ENCODE data around the gene RGS2. TPM values are rescaled to one million over a fixed set of nuclear protein-coding genes. Genes with fewer than 3 reads are reported as not detected.

The RGS2 gene
- total and polyA plus RNA-seq, 8 donors: 40.6 to 204 (median 101) TPM

- Histone ChIP-seq H3K27me3 (no peaks in the 10 kb centered on the region), H3K9me3 (no peaks in the 10 kb centered on the region), H3K4me1 (no peaks in the 10 kb centered on the region), H3K4me3 (no peak overlapping the region), H3K27ac (no peak overlapping the region), H3K36me3 (no peaks in the 10 kb centered on the region)
- intact Hi-C loops (cut with DNase I; ENCODE audit: low total_unique reads): no loop called here
- no peak for TF ChIP-seq POLR2A (IDR thresholded peaks at IDR 0.05)
- no peak for TF ChIP-seq EP300 (IDR thresholded peaks at IDR 0.05)
- TF ChIP-seq CTCF (IDR thresholded peaks at IDR 0.05): no peak
- TF ChIP-seq POLR2AphosphoS5 (IDR thresholded peaks at IDR 0.05): no peak
- DNase-seq: no peak
These were observed 45.6 kb upstream of the RGS2 start for GRCh38 chr1:192763243-192763642.

- TF ChIP-seq POLR2AphosphoS5 (IDR thresholded peaks at IDR 0.05): no peak
- Histone ChIP-seq H3K36me3 (no peaks in the 10 kb centered on the region), H3K27ac (no peak overlapping the region), H3K9me3 (no peaks in the 10 kb centered on the region), H3K27me3 (no peaks in the 10 kb centered on the region), H3K4me1 (no peaks in the 10 kb centered on the region), H3K4me3 (no peak overlapping the region)
- intact Hi-C loops (cut with DNase I; ENCODE audit: low total_unique reads): no loop called here
- DNase-seq: no peak
- WGBS, 5 donors: 57 to 87% (median 71%) methylated on average over 1 of the region's 1 CpG
These were observed 45.1 kb upstream of the RGS2 start for GRCh38 chr1:192763756-192764155.

- intact Hi-C loops (cut with DNase I; ENCODE audit: low total_unique reads): no loop called here
- Histone ChIP-seq H3K27ac (no peak overlapping the region), H3K27me3 (no peaks in the 10 kb centered on the region), H3K4me1 (no peaks in the 10 kb centered on the region), H3K36me3 (no peaks in the 10 kb centered on the region), H3K4me3 (no peak overlapping the region), H3K9me3 (no peaks in the 10 kb centered on the region)
- TF ChIP-seq EP300 (IDR thresholded peaks at IDR 0.05): no peak
- no peak for TF ChIP-seq POLR2AphosphoS5 (IDR thresholded peaks at IDR 0.05)
- WGBS, 5 donors: 84 to 95% (median 91%) methylated on average over 2 of the region's 2 CpGs
- DNase-seq: no peak
These were observed 44.2 kb upstream of the RGS2 start for GRCh38 chr1:192764675-192765074.

GRCh38 chr1:192766009-192766625 lies 42.7 kb upstream of the RGS2 start:
- Histone ChIP-seq H3K4me3 (no peak overlapping the region), H3K9me3 (no peaks in the 10 kb centered on the region), H3K36me3 (no peaks in the 10 kb centered on the region), H3K4me1 (no peaks in the 10 kb centered on the region), H3K27me3 (no peaks in the 10 kb centered on the region), H3K27ac (no peak overlapping the region)
- WGBS, 5 donors: 82 to 91% (median 88%) methylated on average over 1 of the region's 1 CpG
- TF ChIP-seq EP300 (IDR thresholded peaks at IDR 0.05) (no peak), CTCF (IDR thresholded peaks at IDR 0.05) (no peak), POLR2A (IDR thresholded peaks at IDR 0.05) (no peak), POLR2AphosphoS5 (IDR thresholded peaks at IDR 0.05) (no peak)
- no peak for DNase-seq
- intact Hi-C loops (cut with DNase I; ENCODE audit: low total_unique reads): no loop called here

- Histone ChIP-seq H3K27ac (no peak overlapping the region), H3K27me3 (no peaks in the 10 kb centered on the region), H3K36me3 (no peaks in the 10 kb centered on the region)
These were observed 42.0 kb upstream of the RGS2 start for GRCh38 chr1:192766876-192767275.

More at GRCh38 chr1:192766876-192767275, 42.0 kb upstream of the RGS2 start:
- no peak overlapping the region for H3K4me3 ChIP-seq
- TF ChIP-seq EP300 (IDR thresholded peaks at IDR 0.05): no peak
- TF ChIP-seq CTCF (IDR thresholded peaks at IDR 0.05): no peak
- TF ChIP-seq POLR2AphosphoS5 (IDR thresholded peaks at IDR 0.05): no peak
- no peak for TF ChIP-seq POLR2A (IDR thresholded peaks at IDR 0.05)
- intact Hi-C loops (cut with DNase I; ENCODE audit: low total_unique reads): no loop called here
- H3K9me3 ChIP-seq: no peaks in the 10 kb centered on the region
- no peak for DNase-seq
- WGBS, 5 donors: 79 to 92% (median 86%) methylated on average over 3 of the region's 3 CpGs
- no peaks in the 10 kb centered on the region for H3K4me1 ChIP-seq

Measured in stomach (tissue), 9 donors.